SK-N-SH (cell line): ENCODE results near the gene ZDHHC14. TPM values are rescaled to one million over a fixed set of nuclear protein-coding genes. Genes with fewer than 3 reads are reported as not detected.
"Not testable (repeated sequence)": the region's sequence is repeated elsewhere in the genome, so short reads cannot be mapped to it uniquely, and the experiment has no call there.

Experiments
- CTCF ChIA-PET: fragments of 300-600, 350-600 bp; formaldehyde crosslinking; extraction: SDS; loops from one replicate; lab custom pipeline; 2021; lab: Yijun Ruan, JAX
- POLR2A ChIA-PET: fragments of 350-600 bp; sonication (Branson Sonifier 250); formaldehyde crosslinking; extraction: SDS; loops from one replicate; lab custom pipeline; 2020; ENCODE audit warnings: antibody characterized with exemption, inconsistent platforms; lab: Yijun Ruan, JAX
- DNase-seq: peaks from one replicate; pipeline ENCODE4 v3.0.0; 2012
- H2AFZ ChIP-seq: fragments of 200-600 bp; sonication (generic); 2 replicates; pipeline ENCODE4 v1.8.1; 2016; ENCODE audit warnings: antibody characterized with exemption, mild to moderate bottlenecking, low read depth
- H3F3A ChIP-seq: fragments of 200-600 bp; sonication (generic); replicated peaks from 2 replicates; pipeline ENCODE3; 2016; ENCODE audit warnings: antibody characterized with exemption, mild to moderate bottlenecking; ENCODE audit not compliant: insufficient read depth
- H3K27ac ChIP-seq, 2 experiments: fragments of 200-500 bp in 1 of 2; fragments of 200-600 bp in 1 of 2; sonication (Bioruptor generic) in 1 of 2; sonication (generic), shearing (Covaris generic) in 1 of 2; 2 replicates each; pipeline versions ENCODE4 v1.5.1 to v1.6.1; 2014 to 2016; ENCODE audit warnings: low read depth in 2 of 2, inconsistent platforms in 1 of 2, low read length in 1 of 2, mild to moderate bottlenecking in 1 of 2, mixed read lengths in 1 of 2
- H3K27me3 ChIP-seq: fragments of 200-600 bp; sonication (generic), shearing (Covaris generic); 2 replicates; pipeline ENCODE4 v1.6.1; 2016; ENCODE audit warnings: mixed run types; ENCODE audit not compliant: insufficient read depth
- H3K36me3 ChIP-seq, 2 experiments: fragments of 200-500 bp in 1 of 2; fragments of 200-600 bp in 1 of 2; sonication (Bioruptor generic) in 1 of 2; sonication (generic) in 1 of 2; replicated peaks in 1 of 2; 2 replicates each; pipeline versions ENCODE3 to v1.5.1; 2014 to 2016; ENCODE audit warnings: low read length in 1 of 2, mild to moderate bottlenecking in 1 of 2; ENCODE audit not compliant: insufficient read depth in 2 of 2, control insufficient read depth in 1 of 2
- H3K4me1 ChIP-seq, 2 experiments: fragments of 200-500 bp in 1 of 2; fragments of 200-600 bp in 1 of 2; sonication (Bioruptor generic) in 1 of 2; sonication (generic), shearing (Covaris generic) in 1 of 2; 2 replicates each; pipeline versions ENCODE4 v1.5.1 to v1.6.1; 2014 to 2016; ENCODE audit warnings: low read depth in 1 of 2, low read length in 1 of 2, mixed run types in 1 of 2; ENCODE audit not compliant: insufficient read depth in 2 of 2, control insufficient read depth in 1 of 2
- H3K4me2 ChIP-seq: fragments of 200-600 bp; sonication (generic), shearing (Covaris generic); 2 replicates; pipeline ENCODE4 v1.6.1; 2017; ENCODE audit warnings: mixed run types
- H3K4me3 ChIP-seq, 2 experiments: fragments of 200-500 bp in 1 of 2; fragments of 200-600 bp in 1 of 2; sonication (Bioruptor generic) in 1 of 2; sonication (generic), shearing (Covaris generic) in 1 of 2; 2 replicates each; pipeline versions ENCODE4 v1.5.1 to v1.8.1; 2014 to 2016; ENCODE audit warnings: low read depth in 2 of 2, inconsistent platforms in 1 of 2, low read length in 1 of 2, mild to moderate bottlenecking in 1 of 2, mixed read lengths in 1 of 2, moderate library complexity in 1 of 2
- H3K79me2 ChIP-seq: fragments of 200-600 bp; sonication (generic); 2 replicates; pipeline ENCODE4 v1.8.1; 2017; ENCODE audit warnings: mild to moderate bottlenecking; ENCODE audit not compliant: insufficient read depth
- H3K9ac ChIP-seq: fragments of 200-600 bp; sonication (generic); 2 replicates; pipeline ENCODE4 v1.6.1; 2017; ENCODE audit warnings: mixed run types
- H3K9me2 ChIP-seq: fragments of 200-600 bp; sonication (generic); 2 replicates; pipeline ENCODE4 v1.6.1; 2017; ENCODE audit warnings: mixed run types
- H3K9me3 ChIP-seq: fragments of 200-600 bp; sonication (generic); 2 replicates; pipeline ENCODE4 v1.6.1; 2017; ENCODE audit warnings: mixed run types, mild to moderate bottlenecking, moderate library complexity
- H4K20me1 ChIP-seq: fragments of 200-600 bp; sonication (generic); 2 replicates; pipeline ENCODE4 v1.6.1; 2017; ENCODE audit warnings: mild to moderate bottlenecking, mixed run types; ENCODE audit not compliant: insufficient read depth
- CHD2 ChIP-seq: fragments of 150-350 bp; IDR thresholded peaks from 2 replicates; pipeline ENCODE4 v1.6.1; 2018; ENCODE audit warnings: low read length; ENCODE audit not compliant: partially characterized antibody
- CTCF ChIP-seq: fragments of 200-600 bp; sonication (generic); IDR thresholded peaks from 2 replicates; pipeline ENCODE4 v1.6.1; 2017; ENCODE audit warnings: antibody characterized with exemption, mild to moderate bottlenecking, moderate library complexity
- ELF1 ChIP-seq: IDR thresholded peaks from 2 replicates; pipeline ENCODE4 v1.4.0; 2012
- EZH2phosphoT487 ChIP-seq: fragments of 200-600 bp; sonication (generic); IDR thresholded peaks from 2 replicates; pipeline ENCODE4 v1.6.1; 2017; ENCODE audit warnings: low read depth, mixed run types, mild to moderate bottlenecking, antibody characterized with exemption, moderate library complexity, borderline replicate concordance
- GABPA ChIP-seq: IDR thresholded peaks from 2 replicates; pipeline ENCODE4 v1.4.0; 2012; ENCODE audit warnings: low read depth, mild to moderate bottlenecking
- JUND ChIP-seq: IDR thresholded peaks from 2 replicates; pipeline ENCODE4 v1.4.0; 2012
- MAX ChIP-seq: IDR thresholded peaks from 2 replicates; pipeline ENCODE4 v1.4.0; 2012; ENCODE audit warnings: low read depth
- MEF2A ChIP-seq: IDR thresholded peaks from 2 replicates; pipeline ENCODE4 v1.4.0; 2012; ENCODE audit warnings: low read depth, borderline replicate concordance
- MXI1 ChIP-seq: IDR thresholded peaks from 2 replicates; pipeline ENCODE4 v1.6.1; 2012; ENCODE audit warnings: mild to moderate bottlenecking, low read depth, low read length, improper control_type of control experiment
- NFIC ChIP-seq: IDR thresholded peaks from 2 replicates; pipeline ENCODE4 v1.4.0; 2012; ENCODE audit warnings: borderline replicate concordance
- PBX3 ChIP-seq: IDR thresholded peaks from 2 replicates; pipeline ENCODE4; 2012
- POLR2AphosphoS5 ChIP-seq: IDR thresholded peaks from 2 replicates; pipeline ENCODE4 v1.6.1; 2012; ENCODE audit warnings: low read depth, low read length
- RAD21 ChIP-seq: IDR thresholded peaks from 2 replicates; pipeline ENCODE4 v1.6.1; 2012; ENCODE audit warnings: mild to moderate bottlenecking, low read length
- RFX5 ChIP-seq: IDR thresholded peaks from 2 replicates; pipeline ENCODE4 v1.6.1; 2012; ENCODE audit warnings: mild to moderate bottlenecking, improper control_type of control experiment, low read length
- RXRA ChIP-seq: IDR thresholded peaks from 2 replicates; pipeline ENCODE4 v1.4.0; 2012; ENCODE audit warnings: low read depth, mild to moderate bottlenecking, borderline replicate concordance
- TCF12 ChIP-seq: IDR thresholded peaks from 2 replicates; pipeline ENCODE4 v1.4.0; 2012
- USF2 ChIP-seq: fragments of 150-350 bp; IDR thresholded peaks from 2 replicates; pipeline ENCODE4 v1.6.1; 2017; ENCODE audit warnings: antibody characterized with exemption, low read length, low read depth, borderline replicate concordance
- WGBS: methylation state at CpG from one replicate; pipeline ENCODE4 v1.1.6; 2017; ENCODE audit warnings: low lambda C conversion rate; 5-methylcytosine and 5-hydroxymethylcytosine counted together
- polyA plus RNA-seq, 3 experiments: library from polyadenylated mRNA; depleted of rRNA; stranded (reverse); fragments of >200 nt; gene quantifications; 2 replicates each; pipeline ENCODE4 v1.2.3, GENCODE V29; 2012

The ZDHHC14 gene
- polyA plus RNA-seq, 1 of the 3 experiments (the other 2 are of a cell fraction), result 5.4 TPM

- Histone ChIP-seq H3K36me3 (no peaks in the 10 kb centered on the region), H3K4me1 (peaks cover 0 to 3% of the 10 kb centered on the region in 2 experiments; a peak in 1 of 4 replicates), H4K20me1 (no peaks in the 10 kb centered on the region), H3K4me2 (no peak overlapping the region), H3K27me3 (no peaks in the 10 kb centered on the region), H3K9me3 (no peaks in the 10 kb centered on the region)
- DNase-seq, result no peak
- TF ChIP-seq RFX5 (no peak), MXI1 (no peak), ELF1 (no peak)
- TF ChIP-seq, all 33 proteins: peak for 0
- ChIA-PET POLR2A (no interaction called here), CTCF (interaction anchor here (1.0 kb wide), 1 partner anchor 22 kb away, joined by 4 read pairs; no protein-coding TSS in a partner anchor)
- 66% methylated on average over 16 of the region's 17 CpGs for WGBS
- no peaks in the 10 kb centered on the region for H3F3A ChIP-seq
- H3K79me2 ChIP-seq, result no peaks in the 10 kb centered on the region
- H3K4me3 ChIP-seq, result no peak overlapping the region
- no peaks in the 10 kb centered on the region for H3K9me2 ChIP-seq
- H3K9ac ChIP-seq, result no peak overlapping the region
- no peak overlapping the region for H3K27ac ChIP-seq
- H2AFZ ChIP-seq, result no peak overlapping the region
Observed at GRCh38 chr6:157699777-157700636, 319.0 kb downstream of the ZDHHC14 start.

GRCh38 chr6:157706351-157706750, 325.4 kb downstream of the ZDHHC14 start:
- H3K4me3 ChIP-seq, H3K27me3 ChIP-seq, POLR2A ChIA-PET, H2AFZ ChIP-seq, H3K36me3 ChIP-seq, H3K9me3 ChIP-seq, H3K9me2 ChIP-seq, H3K27ac ChIP-seq, H3K9ac ChIP-seq, H3F3A ChIP-seq, H4K20me1 ChIP-seq, H3K79me2 ChIP-seq, H3K4me2 ChIP-seq, CTCF ChIA-PET, H3K4me1 ChIP-seq, DNase-seq: not testable (repeated sequence)
- 78% methylated on average over 5 of the region's 6 CpGs for WGBS

GRCh38 chr6:157706883-157707282, 325.9 kb downstream of the ZDHHC14 start:
- WGBS, result 69% methylated on average over 2 of the region's 2 CpGs
- CTCF ChIA-PET, result no interaction called here
- no peaks in the 10 kb centered on the region for H3K36me3 ChIP-seq
- TF ChIP-seq USF2 (no peak), NFIC (no peak), MAX (no peak), ELF1 (no peak), JUND (no peak), MXI1 (no peak), CHD2 (no peak), EZH2phosphoT487 (no peak), TCF12 (no peak), GABPA (no peak), RXRA (no peak), MEF2A (no peak), PBX3 (no peak), POLR2AphosphoS5 (no peak), CTCF (no peak), RAD21 (no peak)

More at GRCh38 chr6:157706883-157707282, 325.9 kb downstream of the ZDHHC14 start:
- H3K79me2 ChIP-seq, result no peaks in the 10 kb centered on the region
- no peak overlapping the region for H3K4me3 ChIP-seq
- no peak for DNase-seq
- H3K9ac ChIP-seq, result no peak overlapping the region
- POLR2A ChIA-PET, result no interaction called here
- no peak overlapping the region for H3K27ac ChIP-seq
- no peaks in the 10 kb centered on the region for H3K9me2 ChIP-seq
- H2AFZ ChIP-seq, result no peak overlapping the region
- no peaks in the 10 kb centered on the region for H3K27me3 ChIP-seq
- H3F3A ChIP-seq, result no peaks in the 10 kb centered on the region
- peaks cover 0 to 2% of the 10 kb centered on the region in 2 experiments; a peak in 1 of 4 replicates for H3K4me1 ChIP-seq
- H4K20me1 ChIP-seq, result no peaks in the 10 kb centered on the region
- no peak overlapping the region for H3K4me2 ChIP-seq
- H3K9me3 ChIP-seq, result no peaks in the 10 kb centered on the region
